Trophoblast cell (in vitro differentiated cells and primary cell): ENCODE measurements around the gene ANTXR1.

Source experiments
- DNase-seq, 2 donors: peaks; one replicate each; pipeline ENCODE4 v3.0.0-alpha.2; 2016
- H2AFZ ChIP-seq: 2 replicates; pipeline ENCODE4 v1.6.1; 2013; ENCODE audit warnings: low read length, moderate library complexity, mild to moderate bottlenecking; ENCODE audit not compliant: insufficient read depth, poor library complexity
- H2AK5ac ChIP-seq: 2 replicates; pipeline ENCODE4 v1.6.1; 2013; ENCODE audit warnings: mild to moderate bottlenecking, low read length
- H2BK120ac ChIP-seq: 2 replicates; pipeline ENCODE4 v1.6.1; 2013; ENCODE audit warnings: low read length, mild to moderate bottlenecking, moderate library complexity; ENCODE audit not compliant: insufficient read depth, poor library complexity
- H2BK12ac ChIP-seq: 2 replicates; pipeline ENCODE4 v1.6.1; 2013; ENCODE audit warnings: mild to moderate bottlenecking, low read length, moderate library complexity
- H2BK5ac ChIP-seq: 2 replicates; pipeline ENCODE4 v1.6.1; 2013; ENCODE audit warnings: low read length, low read depth, moderate library complexity, mild to moderate bottlenecking; ENCODE audit not compliant: poor library complexity
- H3K14ac ChIP-seq: 2 replicates; pipeline ENCODE4 v1.6.1; 2013; ENCODE audit warnings: mild to moderate bottlenecking, low read length
- H3K18ac ChIP-seq: 2 replicates; pipeline ENCODE4 v1.6.1; 2013; ENCODE audit warnings: mild to moderate bottlenecking, low read length
- H3K23ac ChIP-seq: 2 replicates; pipeline ENCODE4 v1.6.1; 2013; ENCODE audit warnings: low read length
- H3K27ac ChIP-seq: 2 replicates; pipeline ENCODE4 v1.5.1; 2013; ENCODE audit warnings: low read depth, mild to moderate bottlenecking, inconsistent platforms, low read length, moderate library complexity
- H3K27me3 ChIP-seq: 2 replicates; pipeline ENCODE4 v1.6.1; 2013; ENCODE audit warnings: inconsistent platforms, mild to moderate bottlenecking, low read length, moderate library complexity; ENCODE audit not compliant: insufficient read depth
- H3K36me3 ChIP-seq, 2 experiments: 1 replicate in 1 of 2; 2 replicates in 1 of 2; pipeline ENCODE4 v1.6.1; 2013; ENCODE audit warnings: low read length in 2 of 2, mild to moderate bottlenecking in 2 of 2, moderate library complexity in 1 of 2; ENCODE audit not compliant: insufficient read depth in 2 of 2, control insufficient read depth in 1 of 2
- H3K4ac ChIP-seq: 2 replicates; pipeline ENCODE4 v1.6.1; 2013; ENCODE audit warnings: low read depth, mild to moderate bottlenecking, low read length, moderate library complexity
- H3K4me1 ChIP-seq, 2 experiments: 1 replicate in 1 of 2; 2 replicates in 1 of 2; pipeline ENCODE4 v1.6.1; 2013; ENCODE audit warnings: low read length in 2 of 2, mild to moderate bottlenecking in 2 of 2, moderate library complexity in 1 of 2; ENCODE audit not compliant: insufficient read depth in 2 of 2, control insufficient read depth in 1 of 2
- H3K4me2 ChIP-seq: 2 replicates; pipeline ENCODE4 v1.6.1; 2013; ENCODE audit warnings: inconsistent platforms, mild to moderate bottlenecking, low read length, moderate library complexity
- H3K4me3 ChIP-seq: 2 replicates; pipeline ENCODE4 v1.5.1; 2013; ENCODE audit warnings: mild to moderate bottlenecking, low read depth, low read length, inconsistent platforms
- H3K79me1 ChIP-seq: one replicate; pipeline ENCODE4 v1.6.1; 2013; ENCODE audit warnings: low read length
- H3K79me2 ChIP-seq: 2 replicates; pipeline ENCODE4 v1.6.1; 2013; ENCODE audit warnings: low read length, mild to moderate bottlenecking; ENCODE audit not compliant: control insufficient read depth, insufficient read depth, poor library complexity
- H3K9ac ChIP-seq: 2 replicates; pipeline ENCODE4 v1.6.1; 2013; ENCODE audit warnings: mild to moderate bottlenecking, low read length
- H3K9me3 ChIP-seq: 2 replicates; pipeline ENCODE4 v1.6.1; 2013; ENCODE audit warnings: low read depth, mild to moderate bottlenecking, control low read depth, inconsistent platforms, low read length; ENCODE audit not compliant: insufficient read depth
- H4K12ac ChIP-seq: 2 replicates; pipeline ENCODE4 v1.6.1; 2013; ENCODE audit warnings: low read depth, mild to moderate bottlenecking, low read length, moderate library complexity
- H4K8ac ChIP-seq: 2 replicates; pipeline ENCODE4 v1.6.1; 2013; ENCODE audit warnings: low read depth, mild to moderate bottlenecking, low read length, moderate library complexity
- H4K91ac ChIP-seq: one replicate; pipeline ENCODE4 v1.6.1; 2013; ENCODE audit warnings: low read depth, mild to moderate bottlenecking, low read length, moderate library complexity
- WGBS: extraction: QIAGEN DNeasy Blood & Tissue Kit; methylation state at CpG from one replicate; pipeline ENCODE4 v1.1.7; 2013; ENCODE audit warnings: missing lambda C conversion rate; ENCODE audit not compliant: insufficient read length, insufficient coverage; ENCODE audit errors: extremely low coverage; 5-methylcytosine and 5-hydroxymethylcytosine counted together

The ANTXR1 gene

GRCh38 chr2:69162057-69162456 is 149.1 kb downstream of the ANTXR1 start:
- Histone ChIP-seq H3K18ac (no peak overlapping the region), H3K9me3 (no peaks in the 10 kb centered on the region), H3K4me3 (no peak overlapping the region), H3K27me3 (no peaks in the 10 kb centered on the region), H2AK5ac (no peak overlapping the region), H3K4me2 (no peak overlapping the region), H3K14ac (no peak overlapping the region), H3K36me3 (no peaks in the 10 kb centered on the region), H4K12ac (no peak overlapping the region), H3K79me1 (peaks cover 33% of the 10 kb centered on the region), H2BK12ac (peak overlapping the region; percentile 29), H2AFZ (no peak overlapping the region), H3K9ac (no peak overlapping the region), H3K4ac (no peak overlapping the region), H3K27ac (peak overlapping the region; percentile 81), H2BK120ac (peak overlapping the region; percentile 61), H3K79me2 (peaks cover 2% of the 10 kb centered on the region), H4K91ac (peak overlapping the region; percentile 48), H3K4me1 (peaks cover 25 to 32% of the 10 kb centered on the region in 2 experiments), H4K8ac (no peak overlapping the region), H3K23ac (no peak overlapping the region), H2BK5ac (peak overlapping the region; percentile 62)
- DNase-seq = no peak

- H3K14ac ChIP-seq = peak overlapping the region; percentile 83
- peaks cover 36% of the 10 kb centered on the region for H3K79me1 ChIP-seq
- H2AK5ac ChIP-seq = no peak overlapping the region
- H2AFZ ChIP-seq = no peak overlapping the region
- no peaks in the 10 kb centered on the region for H3K36me3 ChIP-seq
- H4K12ac ChIP-seq = no peak overlapping the region
- WGBS = no CpG with 5 or more reads among the region's 6 CpGs
- peak overlapping the region; percentile 67 for H4K8ac ChIP-seq
- peaks cover 2% of the 10 kb centered on the region for H3K79me2 ChIP-seq
- H3K9ac ChIP-seq = no peak overlapping the region
- H2BK5ac ChIP-seq = peak overlapping the region; percentile 98
- peak overlapping the region; percentile 91 for H2BK120ac ChIP-seq
- peak overlapping the region; percentile 73 for H2BK12ac ChIP-seq
- peak; percentile 76 to 88 for DNase-seq
- H3K27ac ChIP-seq = peak overlapping the region; percentile 87
- no peak overlapping the region for H3K4me3 ChIP-seq
- no peak overlapping the region for H3K4ac ChIP-seq
- no peak overlapping the region for H3K23ac ChIP-seq
- peaks cover 25 to 37% of the 10 kb centered on the region in 2 experiments for H3K4me1 ChIP-seq
- peak overlapping the region; percentile 97 for H4K91ac ChIP-seq
- H3K18ac ChIP-seq = no peak overlapping the region
- H3K4me2 ChIP-seq = peak overlapping the region; percentile 35
- H3K9me3 ChIP-seq = no peaks in the 10 kb centered on the region
- no peaks in the 10 kb centered on the region for H3K27me3 ChIP-seq
Measured at GRCh38 chr2:69163109-69163508, 150.1 kb downstream of the ANTXR1 start.

- Histone ChIP-seq H3K4me1 (peaks cover 27 to 39% of the 10 kb centered on the region in 2 experiments), H4K12ac (no peak overlapping the region), H2AK5ac (peak overlapping the region; percentile 79), H2BK12ac (peak overlapping the region; percentile 95), H3K23ac (no peak overlapping the region), H3K9me3 (no peaks in the 10 kb centered on the region), H3K4ac (peak overlapping the region; percentile 95), H3K4me2 (peak overlapping the region; percentile 35), H3K27me3 (no peaks in the 10 kb centered on the region), H2BK120ac (peak overlapping the region; percentile 91), H3K4me3 (no peak overlapping the region), H3K79me1 (peaks cover 36% of the 10 kb centered on the region), H3K79me2 (peaks cover 2% of the 10 kb centered on the region), H3K9ac (no peak overlapping the region), H3K27ac (peak overlapping the region; percentile 87), H4K91ac (peak overlapping the region; percentile 97), H3K14ac (peak overlapping the region; percentile 83), H2BK5ac (peak overlapping the region; percentile 98), H2AFZ (peak overlapping the region; percentile 73), H4K8ac (peak overlapping the region; percentile 67), H3K18ac (peak overlapping the region; percentile 84), H3K36me3 (no peaks in the 10 kb centered on the region)
- WGBS = no CpG with 5 or more reads among the region's 7 CpGs
- peak; percentile 66 to 78 for DNase-seq
Measured at GRCh38 chr2:69163556-69163955, 150.6 kb downstream of the ANTXR1 start.

- H2AK5ac ChIP-seq = peak overlapping the region; percentile 40
- WGBS = no CpG with 5 or more reads among the region's 8 CpGs
- H4K91ac ChIP-seq = peak overlapping the region; percentile 80
- peak overlapping the region; percentile 59 for H2BK12ac ChIP-seq
- peak overlapping the region; percentile 75 for H3K14ac ChIP-seq
- H3K36me3 ChIP-seq = no peaks in the 10 kb centered on the region
- no peak overlapping the region for H3K4me3 ChIP-seq
- H3K4ac ChIP-seq = no peak overlapping the region
- no peak overlapping the region for H3K18ac ChIP-seq
- peaks cover 2% of the 10 kb centered on the region for H3K79me2 ChIP-seq
- peak overlapping the region; percentile 87 for H3K27ac ChIP-seq
- no peak overlapping the region for H3K23ac ChIP-seq
- H2BK5ac ChIP-seq = peak overlapping the region; percentile 86
- no peak overlapping the region for H2AFZ ChIP-seq
- H3K27me3 ChIP-seq = no peaks in the 10 kb centered on the region
- peak overlapping the region; percentile 73 for H2BK120ac ChIP-seq
- peak; percentile 69 to 83 for DNase-seq
- no peak overlapping the region for H4K12ac ChIP-seq
- peak overlapping the region; percentile 32 for H4K8ac ChIP-seq
- no peak overlapping the region for H3K9ac ChIP-seq
- H3K79me1 ChIP-seq = peaks cover 40% of the 10 kb centered on the region
- H3K9me3 ChIP-seq = peaks cover 3% of the 10 kb centered on the region
- H3K4me1 ChIP-seq = peaks cover 27 to 39% of the 10 kb centered on the region in 2 experiments
- no peak overlapping the region for H3K4me2 ChIP-seq
Measured at GRCh38 chr2:69164061-69164778, 151.2 kb downstream of the ANTXR1 start.
